ENCODE measurements around the gene SMG7.

GRCh38 chr1:183569141-183569540 is 96.8 kb downstream of the SMG7 start:
- TF ChIP-seq GATA2 (IDR thresholded peaks at IDR 0.05; ENCODE audit: low read depth, low read length) (no peak), GATA3 (IDR thresholded peaks at IDR 0.05; ENCODE audit: low read depth, low read length) (no peak)
